Sigmoid colon (tissue), 3 donors: ENCODE data around the gene POU3F1.

ENCODE experiments used
- POLR2A ChIP-seq, 2 donors: fragments of 450-650 bp; IDR thresholded peaks; one replicate each; pipeline ENCODE4 v1.6.1; 2016; ENCODE audit warnings: antibody characterized with exemption in 2 of 2, mild to moderate bottlenecking in 2 of 2, moderate library complexity in 2 of 2
- TF ChIP-seq, protein P1 (sequence below), 4 experiments: fragments of 450-650 bp in 3 of 4; fragments of 200-600 bp in 1 of 4; IDR thresholded peaks; one replicate each; pipeline ENCODE4 v1.5.1; 2016 to 2019; ENCODE audit warnings: antibody characterized with exemption in 4 of 4, mild to moderate bottlenecking in 3 of 4, moderate library complexity in 2 of 4

DNA sequence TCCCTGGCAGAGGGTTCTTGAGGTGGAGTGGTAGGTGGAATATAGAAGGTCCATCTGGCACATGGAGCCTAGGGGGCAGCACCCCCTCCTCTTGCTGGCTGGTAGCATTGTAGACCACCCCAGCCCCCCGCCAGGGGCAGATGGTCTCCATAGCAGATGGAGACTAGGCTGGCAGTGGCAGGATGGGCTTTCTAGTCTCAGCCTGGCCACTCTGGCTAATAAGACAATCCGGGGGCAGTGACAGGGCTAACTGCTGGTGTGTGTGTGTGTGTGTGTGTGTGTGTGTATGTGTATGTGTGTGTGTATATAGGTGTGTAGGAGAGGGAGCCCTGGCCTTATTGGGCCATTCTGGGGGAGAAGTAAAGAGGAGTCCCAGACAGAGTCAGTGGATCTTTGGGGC, 17.9 kb downstream of the POU3F1 start:
- TF ChIP-seq, protein P1, sequence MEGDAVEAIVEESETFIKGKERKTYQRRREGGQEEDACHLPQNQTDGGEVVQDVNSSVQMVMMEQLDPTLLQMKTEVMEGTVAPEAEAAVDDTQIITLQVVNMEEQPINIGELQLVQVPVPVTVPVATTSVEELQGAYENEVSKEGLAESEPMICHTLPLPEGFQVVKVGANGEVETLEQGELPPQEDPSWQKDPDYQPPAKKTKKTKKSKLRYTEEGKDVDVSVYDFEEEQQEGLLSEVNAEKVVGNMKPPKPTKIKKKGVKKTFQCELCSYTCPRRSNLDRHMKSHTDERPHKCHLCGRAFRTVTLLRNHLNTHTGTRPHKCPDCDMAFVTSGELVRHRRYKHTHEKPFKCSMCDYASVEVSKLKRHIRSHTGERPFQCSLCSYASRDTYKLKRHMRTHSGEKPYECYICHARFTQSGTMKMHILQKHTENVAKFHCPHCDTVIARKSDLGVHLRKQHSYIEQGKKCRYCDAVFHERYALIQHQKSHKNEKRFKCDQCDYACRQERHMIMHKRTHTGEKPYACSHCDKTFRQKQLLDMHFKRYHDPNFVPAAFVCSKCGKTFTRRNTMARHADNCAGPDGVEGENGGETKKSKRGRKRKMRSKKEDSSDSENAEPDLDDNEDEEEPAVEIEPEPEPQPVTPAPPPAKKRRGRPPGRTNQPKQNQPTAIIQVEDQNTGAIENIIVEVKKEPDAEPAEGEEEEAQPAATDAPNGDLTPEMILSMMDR (IDR thresholded peaks at IDR 0.05): no peak
- no peak for TF ChIP-seq POLR2A (IDR thresholded peaks at IDR 0.05)
